PFSK-1 (cell line): ENCODE measurements around the gene SLC10A7.

Source experiments
- FOXP2 ChIP-seq: optimal IDR thresholded peaks from 2 replicates; pipeline ENCODE3; 2011; ENCODE audit warnings: borderline replicate concordance, control low read depth, inconsistent platforms; ENCODE audit not compliant: insufficient read depth; ENCODE audit errors: extremely low read length, extremely low read depth
- POLR2AphosphoS5 ChIP-seq: IDR thresholded peaks from 2 replicates; pipeline ENCODE4 v1.6.1; 2012; ENCODE audit warnings: low read depth, mild to moderate bottlenecking, control low read depth, low read length, moderate library complexity
- REST ChIP-seq, 2 experiments: IDR thresholded peaks; 2 replicates each; pipeline versions ENCODE4 v1.6.1 to v1.8.0; 2011 to 2012; ENCODE audit warnings: low read depth in 2 of 2, low read length in 2 of 2, control low read depth in 1 of 2, inconsistent platforms in 1 of 2, mild to moderate bottlenecking in 1 of 2, moderate library complexity in 1 of 2; ENCODE audit not compliant: insufficient read depth in 1 of 2
- SIN3A ChIP-seq: IDR thresholded peaks from 2 replicates; pipeline ENCODE4 v1.6.1; 2012; ENCODE audit warnings: mild to moderate bottlenecking, low read length, moderate library complexity, borderline replicate concordance; ENCODE audit not compliant: insufficient read depth
- TAF1 ChIP-seq: IDR thresholded peaks from 2 replicates; pipeline ENCODE4 v1.6.1; 2012; ENCODE audit warnings: low read length, control low read depth, borderline replicate concordance; ENCODE audit not compliant: insufficient read depth

DNA sequence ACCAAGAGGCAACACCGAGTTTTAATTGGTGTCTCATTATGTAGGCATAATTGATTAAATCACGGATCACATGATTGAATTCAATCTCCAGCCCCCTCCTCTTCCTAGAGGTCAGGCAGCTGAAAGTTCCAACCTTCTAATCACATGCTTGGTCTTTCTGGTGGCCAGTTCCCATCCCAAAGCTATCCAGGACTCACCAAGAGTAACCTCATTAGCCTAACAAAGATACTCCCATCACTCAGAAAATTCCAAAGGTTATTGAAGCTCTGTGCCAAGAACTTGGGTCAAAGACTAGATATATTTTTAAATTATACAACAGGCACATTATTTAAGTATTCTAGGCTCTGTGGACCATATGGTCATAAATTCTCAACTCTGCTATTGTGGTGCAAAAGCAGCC is 65.1 kb downstream of the SLC10A7 start:
- TF ChIP-seq TAF1 (no peak), POLR2AphosphoS5 (no peak), FOXP2 (no peak), REST (IDR thresholded peaks at IDR 0.05; ENCODE audit: insufficient read depth in 1 of 2, low read depth in 2 of 2, low read length in 2 of 2) (no peak), SIN3A (no peak)
